PC-3 (cell line): ENCODE measurements around the gene MAP1B.

Source experiments
- EZH2 ChIP-seq: fragments of 300-600 bp; sonication (generic); IDR thresholded peaks from one replicate; pipeline ENCODE4 v1.6.1; 2017; ENCODE audit warnings: antibody characterized with exemption, mild to moderate bottlenecking, low read length; ENCODE audit not compliant: unreplicated experiment
- EZH2phosphoT487 ChIP-seq: fragments of 300-600 bp; sonication (generic); IDR thresholded peaks from 2 replicates; pipeline ENCODE4 v1.6.1; 2018; ENCODE audit warnings: mild to moderate bottlenecking, antibody characterized with exemption, low read length, borderline replicate concordance
- TF ChIP-seq, protein P1 (sequence below): fragments of 300-600 bp; sonication (generic); conservative IDR thresholded peaks from 2 replicates; pipeline ENCODE4 v1.5.1; 2017; ENCODE audit warnings: antibody characterized with exemption, low read depth, mild to moderate bottlenecking, low read length

GRCh38 chr5:72057816-72058215 lies 49.5 kb upstream of the MAP1B start:
- TF ChIP-seq, protein P1, sequence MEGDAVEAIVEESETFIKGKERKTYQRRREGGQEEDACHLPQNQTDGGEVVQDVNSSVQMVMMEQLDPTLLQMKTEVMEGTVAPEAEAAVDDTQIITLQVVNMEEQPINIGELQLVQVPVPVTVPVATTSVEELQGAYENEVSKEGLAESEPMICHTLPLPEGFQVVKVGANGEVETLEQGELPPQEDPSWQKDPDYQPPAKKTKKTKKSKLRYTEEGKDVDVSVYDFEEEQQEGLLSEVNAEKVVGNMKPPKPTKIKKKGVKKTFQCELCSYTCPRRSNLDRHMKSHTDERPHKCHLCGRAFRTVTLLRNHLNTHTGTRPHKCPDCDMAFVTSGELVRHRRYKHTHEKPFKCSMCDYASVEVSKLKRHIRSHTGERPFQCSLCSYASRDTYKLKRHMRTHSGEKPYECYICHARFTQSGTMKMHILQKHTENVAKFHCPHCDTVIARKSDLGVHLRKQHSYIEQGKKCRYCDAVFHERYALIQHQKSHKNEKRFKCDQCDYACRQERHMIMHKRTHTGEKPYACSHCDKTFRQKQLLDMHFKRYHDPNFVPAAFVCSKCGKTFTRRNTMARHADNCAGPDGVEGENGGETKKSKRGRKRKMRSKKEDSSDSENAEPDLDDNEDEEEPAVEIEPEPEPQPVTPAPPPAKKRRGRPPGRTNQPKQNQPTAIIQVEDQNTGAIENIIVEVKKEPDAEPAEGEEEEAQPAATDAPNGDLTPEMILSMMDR = no peak
- TF ChIP-seq EZH2phosphoT487 = no peak
- no peak for TF ChIP-seq EZH2
